Measurements from ENCODE around the gene GMDS.

DNA sequence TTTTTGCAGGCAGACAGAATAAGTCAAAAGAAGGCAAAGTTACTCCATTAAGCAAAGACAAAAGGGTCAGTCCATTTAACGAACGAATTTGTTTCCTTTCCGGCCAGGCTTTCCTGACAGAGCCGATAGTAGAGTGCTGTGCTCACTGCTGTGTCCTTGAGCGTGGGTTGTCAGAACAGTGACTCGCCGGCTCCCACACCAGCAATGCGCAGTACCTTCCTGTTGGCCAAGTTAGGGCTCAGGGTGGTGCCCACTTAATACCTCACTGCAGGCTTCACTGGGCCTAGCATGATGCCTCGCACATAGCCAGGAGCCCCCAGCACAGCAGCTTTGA lies 341.0 kb downstream of the GMDS start:
- TF ChIP-seq, protein P1, sequence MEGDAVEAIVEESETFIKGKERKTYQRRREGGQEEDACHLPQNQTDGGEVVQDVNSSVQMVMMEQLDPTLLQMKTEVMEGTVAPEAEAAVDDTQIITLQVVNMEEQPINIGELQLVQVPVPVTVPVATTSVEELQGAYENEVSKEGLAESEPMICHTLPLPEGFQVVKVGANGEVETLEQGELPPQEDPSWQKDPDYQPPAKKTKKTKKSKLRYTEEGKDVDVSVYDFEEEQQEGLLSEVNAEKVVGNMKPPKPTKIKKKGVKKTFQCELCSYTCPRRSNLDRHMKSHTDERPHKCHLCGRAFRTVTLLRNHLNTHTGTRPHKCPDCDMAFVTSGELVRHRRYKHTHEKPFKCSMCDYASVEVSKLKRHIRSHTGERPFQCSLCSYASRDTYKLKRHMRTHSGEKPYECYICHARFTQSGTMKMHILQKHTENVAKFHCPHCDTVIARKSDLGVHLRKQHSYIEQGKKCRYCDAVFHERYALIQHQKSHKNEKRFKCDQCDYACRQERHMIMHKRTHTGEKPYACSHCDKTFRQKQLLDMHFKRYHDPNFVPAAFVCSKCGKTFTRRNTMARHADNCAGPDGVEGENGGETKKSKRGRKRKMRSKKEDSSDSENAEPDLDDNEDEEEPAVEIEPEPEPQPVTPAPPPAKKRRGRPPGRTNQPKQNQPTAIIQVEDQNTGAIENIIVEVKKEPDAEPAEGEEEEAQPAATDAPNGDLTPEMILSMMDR (conservative IDR thresholded peaks at IDR 0.05 in 1 of 2, IDR thresholded peaks at IDR 0.05 in 1 of 2; ENCODE audit: extremely low read depth in 1 of 2, insufficient read depth in 1 of 2, low read depth in 1 of 2, low read length in 2 of 2) = no peak
- TF ChIP-seq EZH2 (IDR thresholded peaks at IDR 0.05; ENCODE audit: borderline replicate concordance, low read length) = no peak
